Measurements from ENCODE around the gene MTRF1.
"Not testable (repeated sequence)": the region's sequence is repeated elsewhere in the genome, so short reads cannot be mapped to it uniquely, and the experiment has no call there.

MTRF1 gene

DNA sequence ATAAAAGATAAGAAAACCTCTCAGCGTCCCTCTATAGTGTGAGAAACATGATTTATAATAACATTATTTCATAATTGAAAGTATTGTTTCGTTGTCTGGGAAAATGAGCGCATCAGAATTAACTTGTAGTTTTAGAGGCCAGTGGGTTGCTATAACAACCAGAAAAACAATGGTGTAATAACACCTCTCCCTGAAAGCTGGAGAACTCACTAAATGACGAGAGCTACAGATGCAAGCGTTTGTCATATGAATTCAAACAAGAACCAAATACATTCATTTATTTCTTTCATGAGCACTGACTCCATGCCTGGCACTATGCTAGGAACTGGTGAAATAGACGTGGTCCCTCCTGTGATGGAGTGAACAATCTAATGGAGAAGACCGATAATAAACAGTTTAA lies 85.3 kb downstream of the MTRF1 start:
- DNase-seq (ENCODE audit: low read depth, low spot score), result no peak

DNA sequence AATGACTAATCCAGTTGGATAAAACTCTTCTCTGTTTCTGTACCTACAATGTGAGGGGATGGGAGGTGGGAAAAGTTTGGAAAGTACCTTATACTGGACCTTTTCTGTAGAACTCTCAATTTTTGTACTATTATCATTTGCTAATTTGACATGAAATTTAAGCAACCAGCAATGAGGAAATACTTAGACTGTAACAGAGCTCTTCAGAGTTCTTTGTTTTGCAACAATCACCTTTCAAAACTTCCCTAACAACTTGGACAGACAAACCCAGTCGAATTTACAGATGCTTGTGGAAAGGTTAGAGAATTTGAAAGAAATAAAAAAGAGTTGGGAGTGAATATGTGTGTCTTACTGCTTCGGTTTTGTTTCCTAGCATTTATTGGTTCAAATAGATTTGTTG lies 85.8 kb downstream of the MTRF1 start:
- no peak for DNase-seq (ENCODE audit: low read depth, low spot score)

DNA sequence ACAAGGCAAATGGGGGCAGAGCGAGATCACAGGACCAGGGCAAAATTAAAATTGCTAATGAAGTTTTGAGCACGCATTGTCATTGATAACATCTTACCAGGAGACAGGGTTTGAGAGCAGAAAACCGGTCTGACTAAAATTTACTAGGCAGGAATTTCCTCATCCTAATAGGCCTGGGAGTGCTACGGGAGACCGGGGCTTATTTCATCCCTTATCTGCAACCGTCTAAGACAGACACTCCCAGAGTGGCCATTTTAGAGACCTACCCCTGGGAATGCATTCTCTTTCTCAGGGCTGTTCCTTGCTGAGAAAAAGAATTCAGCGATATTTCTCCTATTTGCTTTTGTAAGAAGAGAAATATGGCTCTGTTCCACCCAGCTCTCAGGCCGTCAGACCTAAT lies 87.8 kb downstream of the MTRF1 start:
- not testable (repeated sequence) for DNase-seq (ENCODE audit: low read depth, low spot score)
